Heart right ventricle (tissue), 16 donors: ENCODE results near the gene FAAH. TPM values are rescaled to one million over a fixed set of nuclear protein-coding genes. Genes with fewer than 3 reads are reported as not detected.

Experiments used
- ATAC-seq, 8 donors: fragments of 200-7000 bp; cut with Tn5 transposase; one replicate each; pipeline ENCODE4 v1.9.1; 2020; ENCODE audit warnings: mild to moderate bottlenecking in 8 of 8, moderate library complexity in 8 of 8, moderate number of reproducible peaks in 1 of 8
- DNase-seq, 2 donors: peaks; one replicate each; pipeline ENCODE4 v3.0.0-alpha.2; 2020
- H3K27ac ChIP-seq, 10 donors: fragments of 200-600 bp; sonication (generic) in 2 of 10; one replicate each; pipeline versions ENCODE4 v1.5.0 to v1.8.0; 2020 to 2022; ENCODE audit warnings: mild to moderate bottlenecking in 3 of 10
- H3K27me3 ChIP-seq, 7 donors: fragments of 200-600 bp; one replicate each; pipeline ENCODE4 v1.8.0; 2021 to 2022; ENCODE audit warnings: mild to moderate bottlenecking in 2 of 7
- H3K36me3 ChIP-seq, 9 donors: fragments of 200-600 bp; sonication (generic) in 1 of 9; one replicate each; pipeline versions ENCODE4 v1.5.0 to v1.8.0; 2020 to 2022; ENCODE audit warnings: mild to moderate bottlenecking in 2 of 9
- H3K4me1 ChIP-seq, 9 donors: fragments of 200-600 bp; sonication (generic) in 1 of 9; one replicate each; pipeline versions ENCODE4 v1.5.0 to v1.8.0; 2020 to 2022; ENCODE audit warnings: mild to moderate bottlenecking in 4 of 9
- H3K4me3 ChIP-seq, 10 donors: fragments of 200-600 bp; sonication (generic) in 2 of 10; one replicate each; pipeline versions ENCODE4 v1.5.0 to v1.8.0; 2020 to 2022; ENCODE audit warnings: mild to moderate bottlenecking in 7 of 10, moderate library complexity in 2 of 10
- H3K9me3 ChIP-seq, 11 donors: fragments of 200-600 bp in 10 of 11; sonication (generic) in 2 of 11; one replicate each; pipeline versions ENCODE4 v1.5.0 to v1.8.0; 2013 to 2022; ENCODE audit warnings: mild to moderate bottlenecking in 2 of 11, control low read depth in 1 of 11, moderate library complexity in 1 of 11
- WGBS, 2 donors: extraction: QIAGEN DNeasy Blood & Tissue Kit; methylation state at CpG; one replicate each; pipeline ENCODE4 v1.1.7; 2013; ENCODE audit warnings: inconsistent platforms in 1 of 2; 5-methylcytosine and 5-hydroxymethylcytosine counted together
- intact Hi-C, 10 donors: fragments of 100-400 bp; cut with DNase I; formaldehyde crosslinking; loops; one replicate each; pipeline versions ENCODE4 v1.11.1 to v1.14.2; 2022
- polyA plus RNA-seq, 2 donors: library from polyadenylated mRNA; stranded (reverse); fragments of 200-250 nt; gene quantifications; one replicate each; pipeline ENCODE4 v1.2.3, GENCODE V29; 2013
- total RNA-seq, 10 donors: library from RNA; stranded (reverse); fragmentation: NEBNext Ultra II Directional in 3 of 10; extraction: Animal tissue kit (Norgen Biotek cat#: 25700) in 3 of 10; gene quantifications; one replicate each; pipeline versions ENCODE4 v1.2.1 to v1.2.4, GENCODE V29; 2021 to 2023
- TF ChIP-seq, protein P1 (sequence below), 9 donors: fragments of 200-600 bp; sonication (generic) in 2 of 9; IDR thresholded peaks; one replicate each; pipeline versions ENCODE4 v1.5.0 to v1.8.0; 2021 to 2022; ENCODE audit warnings: antibody characterized with exemption in 9 of 9, mild to moderate bottlenecking in 5 of 9, moderate library complexity in 1 of 9
- donor health status: Arrhythmogenic right ventricular cardiomyopathy.
- donor health status: ischemic (EF 13 %, LVEDD 7.1; RV severe dilation, severe dysfunction).
- donor health status: healthy with polysubstance abuse.
- donor health status: DM: no; HTN: yes; CAD: no.
- donor health status: DM: no; HTN: no; CAD: no.
- donor health status: ischemic (EF 25% LVEDD 6.9; RV normal size, moderate dysfunction).
- donor health status: ischemic (EF 25% LVEDD 5.7; RV mildly dilated, moderate dysfunction).
- donor health status: healthy.
- donor health status: DM: yes; HTN: yes; CAD: no.
- donor health status: Ischemic cardiomyopathy.
- donor health status: ischemic (EF 35%, LVEDD 5.7; RV mildly dilated, moderate dysfunction).
- donor health status: nonischemic (EF 11% LVEDD 7.7; RV severe dilation, severe dysfunction).
- donor health status: DM: yes; HTN: yes; CAD: no.
- donor health status: PGD.
- donor health status: ischemic (EF 29% LVEDD 5.4; RV normal size, mild dysfunction).
- donor health status: nonischemic (EF 23%, LVEDD 6.1; RV moderate dilation, normal function).

The FAAH gene
- total and polyA plus RNA-seq, 12 donors: 1.8 to 16.4 (median 3.1) TPM

DNA sequence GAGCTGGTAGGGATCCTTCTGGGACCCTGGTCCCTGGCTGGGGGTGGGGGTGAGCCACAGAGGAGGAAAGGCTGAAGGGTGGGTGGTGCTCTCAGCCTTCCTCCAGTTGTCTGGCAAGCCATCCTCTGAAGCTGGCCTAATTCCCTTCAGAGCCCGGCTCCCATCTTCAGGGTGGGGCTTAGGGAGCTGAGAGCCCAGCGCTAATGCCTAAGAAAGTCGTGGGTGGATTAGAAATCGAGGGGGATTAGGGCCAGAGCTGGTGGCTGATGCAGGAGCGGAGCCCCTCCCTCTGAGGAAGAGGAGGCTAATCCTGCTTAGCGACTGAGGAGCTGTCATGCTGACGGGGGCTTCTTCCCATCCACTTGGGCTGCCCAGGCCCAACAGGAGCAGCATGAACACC lies 64.7 kb downstream of the FAAH start:
- Histone ChIP-seq H3K36me3 (no peaks in the 10 kb centered on the region), H3K27me3 (peaks cover 0 to 67% (median 17%) of the 10 kb centered on the region in 7 donors), H3K9me3 (no peaks in the 10 kb centered on the region), H3K4me3 (no peak overlapping the region), H3K4me1 (no peaks in the 10 kb centered on the region), H3K27ac (no peak overlapping the region)
- WGBS, 2 donors: 53 to 61% methylated on average over 7 of the region's 7 CpGs
- ATAC-seq (no peak), DNase-seq (no peak)
- intact Hi-C loops: no loop called here
- TF ChIP-seq, protein P1, sequence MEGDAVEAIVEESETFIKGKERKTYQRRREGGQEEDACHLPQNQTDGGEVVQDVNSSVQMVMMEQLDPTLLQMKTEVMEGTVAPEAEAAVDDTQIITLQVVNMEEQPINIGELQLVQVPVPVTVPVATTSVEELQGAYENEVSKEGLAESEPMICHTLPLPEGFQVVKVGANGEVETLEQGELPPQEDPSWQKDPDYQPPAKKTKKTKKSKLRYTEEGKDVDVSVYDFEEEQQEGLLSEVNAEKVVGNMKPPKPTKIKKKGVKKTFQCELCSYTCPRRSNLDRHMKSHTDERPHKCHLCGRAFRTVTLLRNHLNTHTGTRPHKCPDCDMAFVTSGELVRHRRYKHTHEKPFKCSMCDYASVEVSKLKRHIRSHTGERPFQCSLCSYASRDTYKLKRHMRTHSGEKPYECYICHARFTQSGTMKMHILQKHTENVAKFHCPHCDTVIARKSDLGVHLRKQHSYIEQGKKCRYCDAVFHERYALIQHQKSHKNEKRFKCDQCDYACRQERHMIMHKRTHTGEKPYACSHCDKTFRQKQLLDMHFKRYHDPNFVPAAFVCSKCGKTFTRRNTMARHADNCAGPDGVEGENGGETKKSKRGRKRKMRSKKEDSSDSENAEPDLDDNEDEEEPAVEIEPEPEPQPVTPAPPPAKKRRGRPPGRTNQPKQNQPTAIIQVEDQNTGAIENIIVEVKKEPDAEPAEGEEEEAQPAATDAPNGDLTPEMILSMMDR (IDR thresholded peaks at IDR 0.05): no peak

DNA sequence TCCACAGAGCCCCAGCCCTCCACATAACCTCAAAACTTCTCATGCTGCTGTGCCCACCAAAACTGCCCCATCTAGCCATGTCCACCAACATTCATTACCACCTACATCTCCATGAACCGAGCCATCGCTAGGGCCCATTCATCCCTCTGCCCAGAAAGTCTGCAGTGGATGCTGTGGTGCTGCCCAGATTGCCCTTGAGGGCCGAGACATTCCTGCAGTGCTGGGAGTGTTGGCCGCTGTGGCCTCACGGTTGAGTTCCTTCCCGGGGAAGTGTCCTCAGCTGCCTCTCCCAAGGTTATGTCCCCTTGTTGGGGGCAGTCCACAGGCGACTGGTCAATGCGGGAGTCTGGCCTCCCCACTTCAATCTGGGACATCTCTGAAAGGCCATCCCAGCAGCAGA lies 65.2 kb downstream of the FAAH start:
- no peaks in the 10 kb centered on the region for H3K9me3 ChIP-seq
- TF ChIP-seq, protein P1 (IDR thresholded peaks at IDR 0.05): no peak
- 79 to 87% methylated on average over 8 of the region's 8 CpGs for WGBS, 2 donors
- no peak overlapping the region for H3K27ac ChIP-seq
- ATAC-seq (no peak), DNase-seq (no peak)
- no peaks in the 10 kb centered on the region for H3K4me1 ChIP-seq
- H3K36me3 ChIP-seq: no peaks in the 10 kb centered on the region
- peaks cover 0 to 62% (median 20%) of the 10 kb centered on the region in 7 donors for H3K27me3 ChIP-seq
- no peak overlapping the region for H3K4me3 ChIP-seq
- intact Hi-C loops: no loop called here

DNA sequence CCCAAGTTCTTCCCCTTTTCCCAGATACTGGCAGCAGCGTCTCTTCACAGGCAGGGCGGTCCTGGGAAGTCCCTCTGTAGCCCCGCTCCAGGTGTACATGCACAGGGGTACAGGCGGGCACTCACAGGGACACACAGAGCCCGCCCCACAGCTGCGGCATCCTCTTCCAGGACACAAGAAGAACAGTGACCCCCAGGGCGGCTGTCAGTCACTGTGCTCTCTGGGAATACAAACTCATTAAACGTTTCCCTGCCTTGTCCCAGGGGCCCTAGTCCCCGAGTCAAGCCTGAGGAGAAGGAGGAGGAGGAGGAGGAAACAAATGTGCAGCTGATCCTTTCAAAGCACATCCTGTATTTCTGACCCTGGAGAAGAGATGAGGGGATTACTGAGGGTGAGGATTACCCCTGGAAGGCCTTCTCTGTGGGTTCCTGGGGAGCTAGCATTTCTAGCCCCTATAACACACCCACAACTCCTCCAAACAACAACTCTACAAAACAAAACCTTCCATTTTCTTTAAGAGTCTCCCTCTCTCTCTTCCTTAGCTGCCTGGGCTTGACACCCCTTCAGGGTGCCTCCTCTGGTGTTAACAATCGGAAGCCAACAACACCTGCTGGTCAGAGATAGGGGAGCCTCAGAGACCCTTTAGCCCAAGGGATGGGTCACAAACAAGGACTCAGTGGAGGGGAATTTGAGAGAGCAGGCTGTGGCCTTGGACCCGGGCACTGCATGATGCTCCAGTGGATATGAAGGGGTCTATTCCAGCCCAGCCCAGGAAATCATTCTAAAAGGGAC lies 67.1 kb downstream of the FAAH start:
- 58 to 60% methylated on average over 11 of the region's 11 CpGs for WGBS, 2 donors
- ATAC-seq (no peak), DNase-seq (no peak)
- no peak overlapping the region for H3K27ac ChIP-seq
- no peaks in the 10 kb centered on the region for H3K9me3 ChIP-seq
- H3K4me1 ChIP-seq: peaks cover 0 to 4% (median 0%) of the 10 kb centered on the region in 9 donors
- TF ChIP-seq, protein P1 (IDR thresholded peaks at IDR 0.05): no peak
- peaks cover 0 to 56% (median 17%) of the 10 kb centered on the region in 7 donors for H3K27me3 ChIP-seq
- no peaks in the 10 kb centered on the region for H3K36me3 ChIP-seq
- intact Hi-C loops: no loop called here
- no peak overlapping the region for H3K4me3 ChIP-seq

DNA sequence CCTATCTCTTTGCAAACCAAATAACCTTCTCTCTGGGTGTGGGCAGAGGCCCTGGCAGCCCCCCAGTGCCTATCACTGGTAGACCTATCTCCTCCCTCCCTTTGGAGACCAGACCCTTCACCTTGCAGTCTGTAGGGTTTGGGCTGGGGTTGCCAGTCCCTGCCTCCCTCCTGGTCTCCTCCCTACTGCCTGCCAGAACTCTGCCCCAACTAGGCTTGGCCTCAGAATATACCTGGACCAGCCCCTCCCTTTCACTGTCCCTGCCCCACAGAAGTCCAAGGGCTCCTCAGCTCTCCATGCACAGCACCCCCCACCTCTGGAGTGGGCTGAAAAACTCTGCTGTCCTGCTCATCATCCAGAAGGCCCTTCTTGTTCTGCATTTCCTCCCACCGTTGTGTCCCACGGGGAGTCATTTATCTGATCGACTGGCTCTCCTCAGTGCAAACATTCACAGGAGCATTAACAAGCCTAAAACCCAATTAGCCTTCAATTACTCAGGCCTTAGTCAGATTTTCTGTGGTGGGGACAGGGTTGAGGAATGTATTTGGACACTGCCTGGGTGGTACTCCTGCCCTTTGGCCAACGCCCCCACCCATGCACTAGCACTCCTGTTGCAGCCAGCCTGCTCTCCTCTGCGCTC lies 67.8 kb downstream of the FAAH start:
- WGBS, 2 donors: 44 to 47% methylated on average over 5 of the region's 5 CpGs
- TF ChIP-seq, protein P1 (IDR thresholded peaks at IDR 0.05): no peak
- Histone ChIP-seq H3K27me3 (peaks cover 0 to 63% (median 24%) of the 10 kb centered on the region in 7 donors), H3K4me3 (no peak overlapping the region), H3K27ac (no peak overlapping the region), H3K36me3 (no peaks in the 10 kb centered on the region), H3K9me3 (no peaks in the 10 kb centered on the region), H3K4me1 (peaks cover under 1 to 8% (median 4%) of the 10 kb centered on the region in 9 donors)
- DNase-seq (no peak), ATAC-seq (no peak)
- intact Hi-C loops: no loop called here

Other genes starting within 250 kb of the FAAH start
- gene TSPAN1, start 219.2 kb upstream of the FAAH start, total RNA-seq: 1 to 10 TPM in 9 of 10 donors, under 1 TPM in 1; 0.80 to 2.3 (median 1.7) TPM
- 1 to 10 TPM; 1.3 to 5.3 TPM for gene TSPAN1, start 219.2 kb upstream of the FAAH start, polyA plus RNA-seq
- not detected for gene P3R3URF, start 217.8 kb upstream of the FAAH start, total RNA-seq
- gene P3R3URF, start 217.8 kb upstream of the FAAH start, polyA plus RNA-seq: not detected
- 100 to 1,000 TPM; 125 to 164 (median 147) TPM for gene POMGNT1, start 195.9 kb upstream of the FAAH start, total RNA-seq
- 100 to 1,000 TPM in 1 of 2 donors, 10 to 100 TPM in 1; 74.3 to 132 TPM for gene POMGNT1, start 195.9 kb upstream of the FAAH start, polyA plus RNA-seq
- gene LURAP1, start 191.0 kb upstream of the FAAH start, total RNA-seq: 10 to 100 TPM in 3 of 10 donors, 1 to 10 TPM in 7; 5.5 to 13.5 (median 8.0) TPM
- 1 to 10 TPM; 6.4 to 7.3 TPM for gene LURAP1, start 191.0 kb upstream of the FAAH start, polyA plus RNA-seq
- 1 to 10 TPM in 3 of 10 donors, under 1 TPM in 6, not detected in 1; 0.42 to 2.8 (median 0.68) TPM for gene RAD54L, start 146.6 kb upstream of the FAAH start, total RNA-seq
- gene RAD54L, start 146.6 kb upstream of the FAAH start, polyA plus RNA-seq: 1 to 10 TPM in 1 of 2 donors, under 1 TPM in 1; 0.35 to 1.0 TPM
- gene LRRC41, start 90.7 kb upstream of the FAAH start, total RNA-seq: 10 to 100 TPM; 36.7 to 52.5 (median 43.6) TPM
- gene LRRC41, start 90.7 kb upstream of the FAAH start, polyA plus RNA-seq: 10 to 100 TPM; 15.4 to 23.1 TPM
- gene UQCRH, start 90.6 kb upstream of the FAAH start, total RNA-seq: 1,000 to 10,000 TPM in 5 of 10 donors, 100 to 1,000 TPM in 5; 759 to 1,195 (median 1,005) TPM
- gene UQCRH, start 90.6 kb upstream of the FAAH start, polyA plus RNA-seq: 1,000 to 10,000 TPM in 1 of 2 donors, 100 to 1,000 TPM in 1; 819 to 1,588 TPM
- gene NSUN4, start 53.5 kb upstream of the FAAH start, total RNA-seq: 10 to 100 TPM; 12.5 to 18.7 (median 16.5) TPM
- gene NSUN4, start 53.5 kb upstream of the FAAH start, polyA plus RNA-seq: 1 to 10 TPM; 9.6 to 9.9 TPM
- not detected for gene DMBX1, start 95.5 kb downstream of the FAAH start, total RNA-seq
- not detected for gene DMBX1, start 95.5 kb downstream of the FAAH start, polyA plus RNA-seq
- gene KNCN, start 157.3 kb downstream of the FAAH start, total RNA-seq: not detected
- gene KNCN, start 157.3 kb downstream of the FAAH start, polyA plus RNA-seq: not detected
- gene MKNK1, start 210.0 kb downstream of the FAAH start, total RNA-seq: 10 to 100 TPM; 32.2 to 50.6 (median 36.8) TPM
- 10 to 100 TPM; 22.4 to 43.1 TPM for gene MKNK1, start 210.0 kb downstream of the FAAH start, polyA plus RNA-seq
- gene MOB3C, start 222.5 kb downstream of the FAAH start, total RNA-seq: 10 to 100 TPM in 6 of 10 donors, 1 to 10 TPM in 4; 8.6 to 16.9 (median 12.2) TPM
- 1 to 10 TPM; 7.9 to 9.6 TPM for gene MOB3C, start 222.5 kb downstream of the FAAH start, polyA plus RNA-seq